ENCODE measurements around the gene ACSL5. TPM values are rescaled to one million over a fixed set of nuclear protein-coding genes. Genes with fewer than 3 reads are reported as not detected.
"Not testable (repeated sequence)": the region's sequence is repeated elsewhere in the genome, so short reads cannot be mapped to it uniquely, and the experiment has no call there.

Gene ACSL5
- total RNA-seq, 1 donor from 2014 or later, result 6.3 TPM

DNA sequence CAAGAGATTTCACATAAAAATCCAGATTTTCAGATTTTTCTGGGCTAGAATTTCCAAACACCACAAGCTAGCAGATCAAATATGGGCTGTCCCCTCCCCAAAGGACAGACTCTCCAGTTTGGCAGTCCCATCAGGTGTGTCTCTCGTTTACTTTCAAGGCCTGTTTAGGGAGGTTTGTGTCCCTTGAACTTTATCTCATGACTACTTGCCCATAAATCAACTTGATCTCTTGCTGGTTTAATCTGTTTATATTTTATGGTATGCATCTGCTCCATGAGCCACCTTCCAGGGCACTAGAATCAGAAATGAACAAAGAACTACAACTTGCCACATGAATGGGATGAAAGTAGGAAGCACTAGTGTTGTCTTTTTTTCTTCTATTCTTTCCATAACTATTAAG, 67.6 kb downstream of the ACSL5 start:
- DNase-seq (no peak), ATAC-seq (no peak)
- intact Hi-C loops (cut with micrococcal nuclease), result loop anchor here (10.0 kb wide), 1 partner anchor 267 kb away; no protein-coding TSS in a partner anchor

DNA sequence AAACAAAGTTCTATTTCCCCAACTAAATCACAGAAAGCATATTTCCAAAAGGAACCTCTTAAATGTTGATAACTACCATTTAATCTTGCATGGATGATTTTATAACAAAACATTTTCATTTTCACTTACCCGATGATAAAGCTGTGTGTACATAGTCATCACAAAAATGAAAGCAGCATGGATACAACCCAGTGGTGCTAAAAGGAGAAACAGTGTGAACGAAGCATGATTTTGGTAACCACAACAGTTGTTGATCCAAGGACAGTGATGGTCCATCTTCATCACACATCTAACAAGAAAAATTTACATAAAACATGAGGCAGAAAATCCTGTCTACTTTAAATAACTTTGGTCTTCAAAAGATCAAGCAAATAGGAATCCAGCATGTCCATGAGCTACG, 68.1 kb downstream of the ACSL5 start:
- ATAC-seq (no peak), DNase-seq (no peak)
- intact Hi-C loops (cut with micrococcal nuclease), result loop anchor here (10.0 kb wide), 1 partner anchor 267 kb away; no protein-coding TSS in a partner anchor

DNA sequence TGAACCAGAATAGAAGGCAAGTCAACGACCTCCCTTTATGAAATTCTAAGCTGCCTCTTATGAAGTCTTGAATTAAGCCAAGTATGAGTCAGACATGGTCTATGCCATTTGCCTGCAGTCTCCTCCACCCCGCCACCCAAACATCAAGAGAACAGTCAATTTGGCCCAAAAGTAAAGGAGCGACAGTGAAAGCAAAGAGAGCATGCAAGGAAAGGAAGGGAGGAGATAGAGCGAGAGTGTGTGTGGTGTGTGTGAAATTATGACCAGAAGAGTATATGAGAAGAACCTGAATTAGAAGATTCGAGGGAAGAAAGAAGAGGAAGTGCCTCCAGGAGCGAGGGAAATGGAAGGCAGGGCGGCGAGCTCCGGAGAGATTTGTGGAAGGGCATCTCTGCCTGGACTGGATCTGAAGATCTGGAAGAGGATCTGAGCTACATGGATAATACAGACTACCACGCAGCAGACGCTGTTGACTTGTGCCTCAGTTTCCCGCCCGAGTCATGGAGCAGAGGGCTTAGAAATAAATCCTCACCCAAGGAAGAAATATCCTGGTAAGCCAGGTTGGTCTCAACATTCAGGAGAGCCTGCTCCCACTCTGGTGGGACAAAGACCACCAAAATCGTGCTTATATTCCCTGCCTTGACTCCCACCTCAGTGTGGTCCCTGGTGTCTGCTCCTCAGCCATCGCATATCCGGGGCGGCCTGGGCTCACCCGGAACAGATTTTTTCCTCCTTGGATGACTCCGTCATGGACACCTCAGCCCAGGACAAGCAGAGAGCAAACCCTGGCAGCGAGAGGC, 72.3 kb downstream of the ACSL5 start:
- ATAC-seq (no peak), DNase-seq (peak; percentile 31)
- intact Hi-C loops (cut with micrococcal nuclease), result loop anchor here (10.0 kb wide), 1 partner anchor 271 kb away; no protein-coding TSS in a partner anchor

DNA sequence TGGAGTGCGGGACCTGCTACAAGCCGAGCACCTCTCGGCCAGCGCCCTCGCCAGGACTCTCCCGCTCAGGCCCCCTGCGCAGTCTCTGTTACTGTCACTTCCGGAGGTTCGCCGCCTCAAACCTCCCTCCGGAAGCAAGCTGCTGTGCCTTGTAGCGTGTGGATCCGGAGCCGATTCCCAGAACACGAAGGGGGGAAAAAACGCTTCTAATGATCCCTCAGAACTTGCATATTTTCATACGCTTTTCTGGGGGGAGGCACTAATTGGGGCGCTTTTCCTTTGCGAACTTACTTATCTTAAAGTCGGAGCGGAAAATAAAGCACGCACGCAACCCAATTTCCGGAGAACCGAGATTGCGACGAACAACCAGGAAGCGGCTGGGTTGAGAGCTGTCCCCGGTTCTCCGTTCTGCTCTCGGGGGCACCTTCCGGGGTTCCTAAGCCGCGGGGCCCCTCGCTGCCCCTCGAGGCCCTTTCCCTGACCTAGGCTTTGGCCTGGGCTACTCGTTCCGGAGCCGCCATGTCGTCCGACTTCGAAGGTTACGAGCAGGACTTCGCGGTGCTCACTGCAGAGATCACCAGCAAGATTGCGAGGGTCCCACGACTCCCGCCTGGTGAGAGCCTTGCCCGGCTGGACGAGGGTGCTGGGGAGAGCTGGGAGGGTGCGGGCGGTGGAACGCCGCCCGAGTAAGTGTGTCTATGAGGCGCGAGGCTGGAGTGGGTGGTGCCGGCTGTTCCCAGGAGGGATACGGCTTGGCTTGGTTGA, 73.1 kb downstream of the ACSL5 start, which contains the start of the genes VTI1A and ZDHHC6:
Gene VTI1A (plus strand): TSS at position 361 of the 765 bp plus-strand sequence. CDS start 159 bp downstream, at position 520.
Gene ZDHHC6 (minus strand): TSS at position 60 of the 765 bp plus-strand sequence. CDS start 1,478 bp downstream, outside the sequence.
- peak; percentile 99 for ATAC-seq
- DNase-seq, result peak; percentile 90
- intact Hi-C loops (cut with micrococcal nuclease), result loop anchor here (10.0 kb wide), 1 partner anchor 272 kb away; no protein-coding TSS in a partner anchor

DNA sequence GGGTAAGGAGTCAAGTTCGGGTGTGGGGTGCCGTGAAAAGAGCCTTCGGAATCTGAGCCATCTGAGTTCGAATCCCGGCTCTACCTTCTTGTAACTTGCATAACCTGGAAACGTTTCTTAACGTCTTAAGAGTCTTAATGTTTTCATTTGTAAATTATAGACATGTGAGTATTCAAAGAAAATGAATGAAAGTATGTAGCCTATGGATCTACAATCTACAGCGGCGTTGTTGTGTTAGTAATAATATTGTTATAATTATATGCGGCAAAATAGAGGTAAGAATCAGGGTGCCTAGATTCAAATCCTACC, 73.7 kb downstream of the ACSL5 start:
- intact Hi-C loops (cut with micrococcal nuclease), result loop anchor here (10.0 kb wide), 1 partner anchor 273 kb away; no protein-coding TSS in a partner anchor
- DNase-seq (no peak), ATAC-seq (no peak)

DNA sequence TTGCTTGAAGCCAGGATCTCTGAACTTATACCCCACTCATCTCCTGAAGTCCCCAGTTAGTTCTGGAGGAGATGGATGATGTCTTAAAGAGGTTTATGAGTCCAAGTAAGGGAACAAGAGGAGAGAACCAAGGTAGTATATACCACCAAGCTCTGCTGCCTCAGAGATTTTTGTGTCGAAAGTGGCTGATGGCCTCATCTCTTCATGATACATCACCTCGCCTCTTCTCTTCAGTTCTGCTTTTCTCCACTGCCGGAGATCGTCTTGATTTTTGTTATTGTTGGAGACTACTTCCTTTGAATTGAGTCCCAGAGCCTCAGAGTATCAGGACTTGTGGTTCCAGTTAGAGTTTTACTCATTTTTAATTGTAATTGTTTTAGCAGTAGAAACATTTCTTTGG, 75.0 kb downstream of the ACSL5 start:
- ATAC-seq, result no peak
- DNase-seq, result no peak
- intact Hi-C loops (cut with micrococcal nuclease), result loop anchor here (10.0 kb wide), 1 partner anchor 274 kb away; no protein-coding TSS in a partner anchor

DNA sequence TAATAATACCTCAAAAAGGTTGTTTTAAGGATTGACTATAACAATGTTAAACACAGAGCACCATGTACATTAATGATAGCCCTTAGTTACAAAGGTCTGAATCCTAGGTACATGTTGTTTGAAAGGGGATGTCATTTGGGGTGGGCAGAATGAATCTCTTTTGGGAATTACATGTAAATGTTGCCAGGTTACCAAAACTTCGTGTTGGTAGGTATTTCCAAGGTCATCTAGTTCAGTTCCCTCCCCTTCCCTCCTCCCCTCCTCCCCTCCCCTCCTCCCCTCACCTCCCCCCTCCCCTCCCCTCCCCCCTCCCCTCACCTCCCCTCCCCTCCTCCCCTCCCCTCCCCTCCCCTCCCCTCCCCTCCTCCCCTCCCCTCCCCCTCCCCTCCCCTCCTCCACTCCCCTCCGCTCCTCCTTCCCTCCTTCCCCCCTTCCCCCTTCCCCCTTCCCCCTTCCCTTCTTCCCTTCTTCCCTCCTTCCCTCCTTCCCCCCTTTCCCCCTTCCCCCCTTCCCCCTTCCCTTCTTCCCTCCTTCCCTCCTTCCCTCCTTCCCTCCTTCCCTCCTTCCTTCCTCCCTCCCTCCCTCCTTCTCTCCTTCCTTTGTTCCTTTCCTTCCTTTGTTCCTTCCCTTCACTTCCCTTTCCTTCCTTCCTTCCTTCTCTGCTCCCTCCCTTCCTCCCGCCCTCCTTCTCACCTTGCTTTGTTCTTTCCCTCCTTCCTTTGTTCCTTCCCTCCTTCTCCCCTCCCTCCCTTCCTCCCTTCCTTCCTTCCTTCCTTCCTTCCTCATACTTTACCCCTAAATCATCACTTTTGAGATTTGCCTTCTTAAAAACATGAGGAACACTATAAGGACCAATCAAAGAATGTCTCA, 81.2 kb downstream of the ACSL5 start:
- intact Hi-C loops (cut with micrococcal nuclease), result no loop called here
- DNase-seq, result no peak
- no peak for ATAC-seq

DNA sequence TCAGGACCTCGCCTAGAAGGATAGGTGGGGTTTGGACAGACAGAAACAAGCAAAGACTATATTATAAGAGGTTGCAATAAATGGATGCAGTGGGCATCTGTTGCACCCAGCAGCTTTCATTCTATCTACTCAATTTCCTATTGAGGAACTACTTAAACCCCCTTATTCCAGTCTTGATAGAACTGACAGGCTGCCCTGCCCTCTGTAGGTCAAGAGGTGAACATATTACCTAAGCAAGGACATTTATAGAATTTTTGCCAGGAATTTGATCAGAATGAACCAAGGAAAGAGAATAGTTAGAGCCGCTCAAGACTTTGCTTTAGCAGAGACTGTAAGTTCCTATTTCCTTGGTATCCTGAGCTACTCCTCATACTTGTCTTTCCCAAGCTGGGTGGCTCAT, 82.6 kb downstream of the ACSL5 start:
- ATAC-seq (no peak), DNase-seq (no peak)
- intact Hi-C loops (cut with micrococcal nuclease), result no loop called here

DNA sequence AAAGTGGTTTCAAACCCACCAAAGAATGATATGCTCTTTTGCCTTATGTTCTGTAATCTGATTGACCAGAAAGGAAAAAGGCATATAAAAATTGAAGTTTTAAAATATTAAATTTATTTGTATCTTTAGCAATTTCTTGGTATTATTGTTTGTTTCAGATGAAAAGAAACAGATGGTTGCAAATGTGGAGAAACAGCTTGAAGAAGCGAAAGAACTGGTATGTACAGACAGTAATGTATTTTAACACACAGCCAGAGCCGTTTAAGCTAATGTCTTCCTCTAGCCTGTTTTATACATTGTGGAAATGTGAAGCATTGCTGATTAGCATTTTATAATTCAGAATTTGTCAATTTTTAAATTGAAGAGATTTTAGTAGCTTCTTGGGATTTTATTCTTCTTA, 86.5 kb downstream of the ACSL5 start:
- intact Hi-C loops (cut with micrococcal nuclease), result no loop called here
- DNase-seq (no peak), ATAC-seq (no peak)

DNA sequence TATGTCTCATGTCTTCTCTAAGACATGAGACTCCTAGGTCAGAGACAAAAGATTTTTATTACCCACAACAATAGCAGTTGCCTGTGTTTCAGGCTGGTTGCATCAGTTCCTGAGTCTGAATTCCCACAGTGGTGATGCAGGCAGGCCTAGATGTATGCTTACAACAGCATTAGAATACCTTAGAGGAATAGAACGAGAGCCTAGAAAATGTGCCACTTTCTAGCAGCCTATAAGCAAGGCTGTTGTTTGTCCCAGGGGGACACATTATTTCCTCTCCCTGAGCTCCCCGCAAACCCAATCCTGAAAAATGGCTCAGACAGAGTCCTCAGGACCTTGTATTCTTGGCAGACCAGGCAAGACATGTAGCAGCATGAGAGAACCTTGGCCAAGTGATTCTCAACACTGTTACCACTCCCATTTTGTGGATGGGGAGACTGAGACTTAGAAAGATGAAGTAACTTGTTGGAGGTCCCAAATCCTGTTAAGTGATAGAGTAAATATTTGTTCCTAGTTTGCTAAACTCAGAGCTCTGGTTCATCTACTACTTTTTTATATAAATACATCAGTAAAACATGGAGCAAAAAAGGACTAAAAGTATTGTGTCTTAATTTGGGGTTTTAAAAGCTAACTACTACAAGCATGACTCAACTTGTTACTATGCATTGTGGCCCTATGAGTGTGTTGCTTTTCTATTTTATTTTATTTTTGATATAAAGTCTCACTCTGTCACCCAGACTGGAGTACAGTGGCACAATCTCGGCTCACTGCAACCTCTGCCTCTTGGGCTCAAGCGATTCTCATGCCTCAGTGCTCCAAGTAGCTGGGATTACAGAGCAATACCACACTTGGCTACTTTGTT, 87.3 kb downstream of the ACSL5 start:
- intact Hi-C loops (cut with micrococcal nuclease), result no loop called here

DNA sequence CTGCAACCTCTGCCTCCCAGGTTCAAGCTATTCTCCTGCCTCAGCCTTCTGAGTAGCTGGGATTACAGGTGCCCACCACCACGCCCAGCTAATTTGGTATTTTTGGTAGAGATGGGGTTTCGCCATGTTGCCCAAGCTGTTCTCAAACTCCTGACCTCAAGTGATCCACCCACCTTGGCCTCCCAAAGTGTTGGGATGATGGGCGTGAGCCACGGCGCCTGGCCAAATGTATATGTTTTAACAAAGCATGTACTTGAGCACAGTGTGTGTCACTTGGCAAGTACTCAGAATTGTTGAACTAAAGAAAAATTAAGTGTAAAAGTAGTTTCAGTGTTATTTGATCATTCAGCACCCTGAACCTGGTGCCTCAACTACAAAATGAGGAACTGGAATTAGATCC, 90.2 kb downstream of the ACSL5 start:
- DNase-seq; ATAC-seq; intact Hi-C loops (cut with micrococcal nuclease): not testable (repeated sequence)

More for the DNA sequence above, 87.3 kb downstream of the ACSL5 start:
- ATAC-seq, result no peak
- DNase-seq, result no peak

DNA sequence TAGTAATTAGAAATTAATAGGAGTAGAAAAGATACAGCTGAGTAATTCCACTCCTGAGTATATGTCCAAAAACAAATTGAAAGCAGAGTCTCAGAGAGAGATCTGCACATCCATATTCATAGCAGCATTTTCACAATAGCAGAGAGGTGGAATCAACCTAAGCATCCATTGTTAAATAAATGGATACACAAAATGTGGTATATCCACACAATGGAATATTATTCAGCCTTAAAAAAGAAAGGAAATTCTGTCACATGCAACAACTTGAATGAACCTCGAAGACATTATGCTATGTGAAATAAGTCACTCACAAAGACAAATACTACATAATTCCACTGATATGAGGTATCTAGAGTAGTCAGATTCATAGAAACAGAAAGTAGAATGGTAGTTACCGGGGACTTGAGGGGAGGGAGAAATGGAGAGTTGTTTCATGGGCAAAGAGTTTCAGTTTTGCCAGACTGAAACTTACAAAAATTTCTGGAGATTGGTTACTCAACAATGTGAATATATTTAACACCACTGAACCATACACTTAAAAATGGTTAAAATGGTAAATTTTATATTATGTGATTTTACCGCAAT, 91.5 kb downstream of the ACSL5 start:
- intact Hi-C loops (cut with micrococcal nuclease), result no loop called here
- no peak for ATAC-seq
- DNase-seq, result no peak

DNA sequence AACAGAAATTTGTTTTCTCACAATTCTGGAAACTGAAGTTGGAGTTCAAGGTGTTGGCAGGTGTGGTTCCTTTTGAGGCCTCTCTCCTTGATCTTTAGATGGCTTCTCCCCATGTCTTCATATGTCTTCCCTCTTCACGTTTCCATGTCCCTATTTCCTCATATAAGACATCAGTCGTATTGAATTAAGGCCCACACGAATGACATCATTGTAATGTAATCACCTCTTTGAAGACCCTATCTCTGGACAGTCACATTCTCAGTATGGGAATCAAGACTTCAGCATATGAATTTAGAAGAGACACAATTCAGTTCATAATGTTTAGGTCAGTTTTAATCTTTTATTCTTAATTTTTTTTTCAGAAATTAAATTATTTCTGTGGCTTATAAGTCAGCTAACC, 92.9 kb downstream of the ACSL5 start:
- intact Hi-C loops (cut with micrococcal nuclease), result no loop called here

DNA sequence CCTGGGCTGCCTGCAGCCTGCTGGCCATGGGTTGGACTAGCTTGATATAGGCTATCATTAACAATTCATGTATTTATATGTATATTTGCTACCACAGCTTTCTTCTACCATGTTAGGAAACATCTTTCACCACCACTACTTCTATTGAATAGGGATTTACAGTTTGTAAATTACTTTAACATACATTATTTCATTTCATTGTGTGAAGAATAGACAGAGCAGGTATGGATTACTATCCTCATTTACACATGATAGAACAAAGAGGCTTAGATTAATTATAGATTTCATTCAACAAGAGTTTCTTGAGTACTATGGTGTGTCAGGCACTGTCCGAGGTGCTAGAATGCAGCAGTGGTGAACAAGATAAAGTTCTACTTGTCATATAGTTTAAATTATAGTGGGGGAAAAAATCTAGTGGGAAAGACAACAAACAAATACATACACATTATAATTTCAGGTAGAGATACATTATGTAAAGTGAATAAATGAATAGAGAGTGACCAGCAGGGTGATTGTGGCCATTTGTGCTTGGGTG, 93.7 kb downstream of the ACSL5 start:
- no peak for DNase-seq
- intact Hi-C loops (cut with micrococcal nuclease), result no loop called here
- ATAC-seq, result no peak

More for the DNA sequence above, 92.9 kb downstream of the ACSL5 start:
- no peak for ATAC-seq
- DNase-seq, result no peak

DNA sequence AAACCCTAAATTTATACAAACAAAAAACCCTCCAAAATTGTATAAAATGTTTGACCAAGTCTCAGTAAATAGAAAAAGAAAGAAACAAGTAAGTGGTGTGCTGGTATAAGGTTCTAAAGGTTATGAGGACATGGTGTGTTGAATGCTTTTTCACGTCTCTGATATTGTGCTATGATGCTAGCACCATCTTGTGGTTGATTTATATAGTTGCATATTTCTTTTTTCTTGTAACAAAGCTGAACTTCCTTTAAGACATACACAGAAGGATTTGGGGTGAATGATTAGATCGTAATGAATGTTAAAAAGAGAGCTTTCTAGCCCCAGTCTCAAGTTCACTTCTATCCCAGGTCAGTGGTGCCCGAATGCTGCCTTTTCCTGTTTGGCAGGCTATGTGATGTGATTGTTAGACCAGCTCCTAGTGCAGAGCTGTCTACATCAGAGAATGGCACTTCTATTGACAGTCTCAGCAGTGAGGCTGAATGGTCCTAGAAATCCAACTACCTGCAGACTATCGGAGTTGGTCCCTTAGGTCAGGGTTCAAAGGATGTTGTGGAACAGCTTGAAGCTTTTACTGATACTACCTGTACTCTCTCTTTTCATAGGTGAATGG, 98.1 kb downstream of the ACSL5 start:
- intact Hi-C loops (cut with micrococcal nuclease), result no loop called here
- no peak for DNase-seq
- ATAC-seq, result peak; percentile 59

DNA sequence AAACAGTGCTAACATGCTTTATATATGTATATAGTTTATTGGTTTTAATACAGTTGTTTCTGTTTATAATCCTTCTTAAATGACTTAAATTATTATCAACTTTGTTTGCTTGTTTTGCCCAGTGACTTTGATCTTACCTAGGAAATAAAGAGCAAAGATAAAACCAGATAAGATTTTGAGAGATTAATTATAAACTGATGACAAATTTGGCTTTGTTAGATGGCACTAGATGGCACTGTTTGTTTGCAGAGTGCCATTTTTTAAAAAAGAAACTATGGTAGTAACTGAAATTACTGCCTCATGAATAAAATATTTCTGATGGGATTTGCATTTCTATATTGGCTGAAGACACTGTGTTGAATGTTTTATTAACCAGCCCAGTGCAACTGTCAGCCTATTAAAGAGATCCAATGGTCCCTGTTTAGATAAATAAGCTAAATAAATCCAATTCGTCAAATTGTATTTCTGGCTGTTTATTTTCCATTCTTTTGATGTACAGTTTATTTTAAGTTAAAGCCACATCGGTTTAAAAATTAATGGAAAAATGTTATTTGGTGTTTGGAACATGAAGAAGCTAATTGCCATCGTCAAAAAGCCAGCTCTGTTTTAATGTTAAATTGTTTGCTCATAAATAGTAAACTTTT, 101.8 kb downstream of the ACSL5 start:
- intact Hi-C loops (cut with micrococcal nuclease), result no loop called here
- DNase-seq (no peak), ATAC-seq (no peak)

All from left ventricle myocardium superior (tissue), 1 donor.